GM12801 (cell line): Measurements from ENCODE around the gene R3HDM2.

Experiments used
- CTCF ChIP-seq: IDR thresholded peaks from one replicate; pipeline ENCODE4 v1.5.1; 2011; ENCODE audit warnings: control low read depth; ENCODE audit not compliant: insufficient read length; ENCODE audit errors: extremely low read depth

R3HDM2 gene

GRCh38 chr12:57233357-57234232 lies 197.2 kb downstream of the R3HDM2 start:
- TF ChIP-seq CTCF, result no peak

- TF ChIP-seq CTCF, result no peak
These were observed 198.6 kb downstream of the R3HDM2 start for GRCh38 chr12:57232156-57232756.

- TF ChIP-seq CTCF, result no peak
These were observed 199.4 kb downstream of the R3HDM2 start for GRCh38 chr12:57231276-57232021.

- no peak for TF ChIP-seq CTCF
These were observed 200.3 kb downstream of the R3HDM2 start for GRCh38 chr12:57230381-57231155.

GRCh38 chr12:57229634-57230380 lies 201.0 kb downstream of the R3HDM2 start, which contains the start of gene SHMT2:
Gene SHMT2 (plus strand): TSS chr12:57229711. CDS start chr12:57229779, 68 bp downstream.
- TF ChIP-seq CTCF, result no peak

- no peak for TF ChIP-seq CTCF
These were observed 201.7 kb downstream of the R3HDM2 start for GRCh38 chr12:57229046-57229633.
